Esophagus squamous epithelium (tissue), 4 donors: ENCODE data around the gene ZNF800.

Source experiments
- CTCF ChIP-seq, 6 experiments: fragments of 450-650 bp in 4 of 6; fragments of 200-600 bp in 2 of 6; sonication (generic) in 2 of 6; IDR thresholded peaks; one replicate each; pipeline ENCODE4 v1.5.1; 2016 to 2019; ENCODE audit warnings: antibody characterized with exemption in 6 of 6, mild to moderate bottlenecking in 4 of 6, moderate library complexity in 4 of 6
- POLR2A ChIP-seq, 4 donors: fragments of 450-650 bp; IDR thresholded peaks; one replicate each; pipeline ENCODE4 v1.6.1; 2017; ENCODE audit warnings: antibody characterized with exemption in 4 of 4, mild to moderate bottlenecking in 4 of 4, moderate library complexity in 3 of 4

DNA sequence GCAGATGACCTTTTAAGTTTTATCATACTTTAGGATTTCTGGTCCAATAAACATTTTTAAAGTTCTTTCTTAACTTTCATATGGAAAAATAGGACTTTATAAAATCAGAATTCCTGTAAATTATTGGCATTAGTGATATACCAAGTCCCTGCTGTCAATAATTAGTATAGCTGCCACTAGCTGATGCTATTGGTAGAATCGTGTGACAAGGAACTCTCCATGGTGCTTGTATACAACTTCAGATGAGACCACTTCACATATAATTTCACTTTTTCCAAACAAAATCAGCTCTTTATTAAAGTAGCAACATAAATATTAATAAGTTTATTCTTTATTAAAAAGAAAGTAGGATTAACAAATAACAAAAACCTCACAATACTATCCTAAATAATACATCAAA, 49.9 kb downstream of the ZNF800 start:
- TF ChIP-seq CTCF (IDR thresholded peaks at IDR 0.05), result no peak
- TF ChIP-seq POLR2A (IDR thresholded peaks at IDR 0.05), result no peak
